Measurements from ENCODE around the gene NLRP11. TPM values are rescaled to one million over a fixed set of nuclear protein-coding genes. Genes with fewer than 3 reads are reported as not detected.

The NLRP11 gene
- total and polyA plus RNA-seq, 10 of the 15 experiments (the other 5 are each of a cell fraction or from before 2014, with no cell fraction given), result 0.02 to 16.2 (median 0.09) TPM; not detected in 5

DNA sequence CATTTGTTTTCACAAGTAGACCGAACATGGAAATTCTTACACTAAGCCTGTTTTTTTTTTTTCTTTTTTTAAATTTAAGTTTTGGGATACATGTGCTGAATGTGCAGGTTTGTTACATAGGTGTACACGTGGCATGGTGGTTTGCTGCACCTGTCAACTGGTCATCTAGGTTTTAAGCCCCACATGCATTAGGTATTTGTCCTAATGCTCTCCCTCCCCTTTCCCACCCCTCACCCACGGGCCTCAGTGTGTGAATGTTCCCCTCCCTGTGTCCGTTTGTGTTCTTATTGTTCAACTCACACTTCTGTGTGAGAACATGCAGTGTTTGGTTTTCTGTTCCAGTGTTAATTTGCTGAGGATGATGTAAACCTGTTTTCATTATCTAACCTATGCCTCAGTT lies 7.1 kb upstream of the NLRP11 start (continued):
- no peak for TF ChIP-seq NR2C2 (IDR thresholded peaks at IDR 0.05; ENCODE audit: borderline replicate concordance, control insufficient read depth, insufficient read length, low read depth)
- no peak for TF ChIP-seq POU2F2 (IDR thresholded peaks at IDR 0.05; ENCODE audit: borderline replicate concordance, low read depth, low read length)

DNA sequence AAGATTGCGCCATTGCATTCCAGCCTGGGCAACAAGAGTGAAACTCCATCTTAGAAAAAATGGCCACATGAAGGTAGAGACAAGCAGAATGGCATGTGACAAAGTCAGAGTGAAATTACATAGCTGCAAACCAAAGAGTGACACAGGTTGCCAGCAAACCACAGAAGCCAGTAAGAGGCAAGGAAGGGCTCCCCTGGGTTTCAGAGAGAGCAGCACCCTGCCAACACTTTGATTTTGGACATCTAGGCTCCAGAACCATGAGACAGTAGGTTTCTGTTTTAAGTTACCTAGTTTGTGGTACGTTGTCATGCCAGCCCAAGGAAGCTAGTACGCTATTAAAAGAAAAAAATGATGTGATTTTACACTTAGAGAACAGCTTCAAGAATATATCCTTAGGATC lies 6.5 kb upstream of the NLRP11 start:
- H3K9me3 ChIP-seq (replicated peaks; ENCODE audit: control insufficient read depth, insufficient read depth, low read length), result no peaks in the 10 kb centered on the region; the same call in 2 of the 3 replicates
- H3K4me3 ChIP-seq, result no peak overlapping the region
- H3K4me2 ChIP-seq (ENCODE audit: control insufficient read depth, insufficient read depth), result no peak overlapping the region
- ChIA-PET CTCF (interaction anchor here (0.6 kb wide), 1 partner anchor 1123 kb away, joined by 4 read pairs; no protein-coding TSS in a partner anchor), POLR2A (no interaction called here), RAD21 (ENCODE audit: unreplicated experiment) (no interaction called here), SMC1A (ENCODE audit: uncharacterized antibody, unreplicated experiment) (interaction anchor here (1.2 kb wide), 1 partner anchor 9 kb away, joined by 6 read pairs; no protein-coding TSS in a partner anchor)
- H2AFZ ChIP-seq (ENCODE audit: control insufficient read depth, low read depth, low read length), result no peak overlapping the region
- intact Hi-C loops (cut with micrococcal nuclease; ENCODE audit: unreplicated experiment), result no loop called here
- H3K27ac ChIP-seq (ENCODE audit: control insufficient read depth, insufficient read depth), result no peak overlapping the region
- in situ Hi-C loops (cut with MboI), result no loop called here
- ATAC-seq (no peak), FAIRE-seq (no peak), DNase-seq (ENCODE audit: low read depth, low spot score) (peak; percentile 31)
- TF ChIP-seq SPI1 (IDR thresholded peaks at IDR 0.05; ENCODE audit: borderline replicate concordance, insufficient read depth, low read depth, low read length) (no peak), POU2F2 (IDR thresholded peaks at IDR 0.05; ENCODE audit: borderline replicate concordance, low read depth, low read length) (no peak), STAT1 (conservative IDR thresholded peaks at IDR 0.05) (no peak), SP1 (IDR thresholded peaks at IDR 0.05; ENCODE audit: low read depth, low read length) (no peak), RELA (IDR thresholded peaks at IDR 0.05; ENCODE audit: borderline replicate concordance, partially characterized antibody) (no peak), RAD21 (IDR thresholded peaks at IDR 0.05; ENCODE audit: insufficient read depth, low read depth, low read length) (no peak), GABPA (IDR thresholded peaks at IDR 0.05; ENCODE audit: low read depth) (no peak), CUX1 (IDR thresholded peaks at IDR 0.05; ENCODE audit: insufficient replicate concordance, low read depth, low read length) (no peak)
- TF ChIP-seq, protein P1, sequence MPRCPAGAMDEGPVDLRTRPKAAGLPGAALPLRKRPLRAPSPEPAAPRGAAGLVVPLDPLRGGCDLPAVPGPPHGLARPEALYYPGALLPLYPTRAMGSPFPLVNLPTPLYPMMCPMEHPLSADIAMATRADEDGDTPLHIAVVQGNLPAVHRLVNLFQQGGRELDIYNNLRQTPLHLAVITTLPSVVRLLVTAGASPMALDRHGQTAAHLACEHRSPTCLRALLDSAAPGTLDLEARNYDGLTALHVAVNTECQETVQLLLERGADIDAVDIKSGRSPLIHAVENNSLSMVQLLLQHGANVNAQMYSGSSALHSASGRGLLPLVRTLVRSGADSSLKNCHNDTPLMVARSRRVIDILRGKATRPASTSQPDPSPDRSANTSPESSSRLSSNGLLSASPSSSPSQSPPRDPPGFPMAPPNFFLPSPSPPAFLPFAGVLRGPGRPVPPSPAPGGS (IDR thresholded peaks at IDR 0.05; ENCODE audit: borderline replicate concordance, insufficient read depth, low read depth, low read length, poor library complexity, severe bottlenecking), result no peak
- no peaks in the 10 kb centered on the region for H3K79me2 ChIP-seq (ENCODE audit: control insufficient read depth, insufficient read depth, low read length)
- H3K9ac ChIP-seq (ENCODE audit: control insufficient read depth, insufficient read depth, low read length), result no peak overlapping the region
- no peaks in the 10 kb centered on the region for H3K4me1 ChIP-seq (ENCODE audit: control insufficient read depth, insufficient read depth, low read length)
- 35% methylated on average over 3 of the region's 3 CpGs for WGBS (ENCODE audit: insufficient coverage, insufficient replicate concordance, low lambda C conversion rate, missing lambda C conversion rate)
- no peaks in the 10 kb centered on the region for H3K27me3 ChIP-seq (replicated peaks in 1 of 2; ENCODE audit: control insufficient read depth in 2 of 2, insufficient read depth in 2 of 2, low read length in 1 of 2)
- no peaks in the 10 kb centered on the region for H3K36me3 ChIP-seq (ENCODE audit: control insufficient read depth in 2 of 2, insufficient read depth in 2 of 2, low read length in 1 of 2)
- BruUV-seq (replicated peaks), result no TSS peak
- H4K20me1 ChIP-seq (ENCODE audit: control insufficient read depth, insufficient read depth), result no peaks in the 10 kb centered on the region
